Motor neuron (in vitro differentiated cells): ENCODE results near the gene PDE6G. TPM values are rescaled to one million over a fixed set of nuclear protein-coding genes. Genes with fewer than 3 reads are reported as not detected.

Experiments
- ATAC-seq, 8 experiments: fragments of 200-7000 bp; cut with Tn5 transposase; replicated peaks in 6 of 8; 2 replicates each; pipeline ENCODE4 v1.8.0; 2021; ENCODE audit warnings: mild to moderate bottlenecking in 8 of 8, moderate library complexity in 8 of 8
- H3K27ac ChIP-seq, 2 donors: fragments of 250-450 bp; sonication (Bioruptor Pico); 2 replicates each; pipeline ENCODE4 v1.9.0; 2021; ENCODE audit warnings: antibody characterized with exemption in 2 of 2, mild to moderate bottlenecking in 2 of 2, moderate library complexity in 1 of 2
- H3K4me1 ChIP-seq, 2 donors: fragments of 250-450 bp; sonication (Bioruptor Pico); replicated peaks in 1 of 2; 2 replicates each; pipeline ENCODE4 v1.6.1; 2021; ENCODE audit warnings: antibody characterized with exemption in 2 of 2, mild to moderate bottlenecking in 2 of 2, moderate library complexity in 1 of 2
- H3K4me3 ChIP-seq, 5 donors: fragments of 250-450 bp; sonication (Bioruptor Pico); 2 replicates each; pipeline ENCODE4 v1.9.0; 2021; ENCODE audit warnings: antibody characterized with exemption in 5 of 5, mild to moderate bottlenecking in 5 of 5, moderate library complexity in 4 of 5
- WGBS, 10 experiments: fragments of 450-650 bp; shearing (Covaris generic); methylation state at CpG; one replicate each; pipeline ENCODE4 v1.0.0; 2022; 5-methylcytosine and 5-hydroxymethylcytosine counted together
- in situ Hi-C, 9 experiments: fragments of 400-800 bp; cut with MboI; loops; one replicate each; pipeline ENCODE4 v1.15.0; 2021; ENCODE audit warnings: low sequenced_read_pairs in 9 of 9, low pct_unique_long_range_greater_than_20kb in 2 of 9; ENCODE audit not compliant: unreplicated experiment in 9 of 9
- total RNA-seq, 8 experiments: library from RNA; unstranded; fragments of 300-600 nt; gene quantifications; 2 replicates each; pipeline versions ENCODE4 v1.2.3 to v1.2.4, GENCODE V29; 2022

PDE6G gene
- total RNA-seq, 8 experiments from 2014 or later: 0.20 to 0.79 (median 0.55) TPM; not detected in 2

DNA sequence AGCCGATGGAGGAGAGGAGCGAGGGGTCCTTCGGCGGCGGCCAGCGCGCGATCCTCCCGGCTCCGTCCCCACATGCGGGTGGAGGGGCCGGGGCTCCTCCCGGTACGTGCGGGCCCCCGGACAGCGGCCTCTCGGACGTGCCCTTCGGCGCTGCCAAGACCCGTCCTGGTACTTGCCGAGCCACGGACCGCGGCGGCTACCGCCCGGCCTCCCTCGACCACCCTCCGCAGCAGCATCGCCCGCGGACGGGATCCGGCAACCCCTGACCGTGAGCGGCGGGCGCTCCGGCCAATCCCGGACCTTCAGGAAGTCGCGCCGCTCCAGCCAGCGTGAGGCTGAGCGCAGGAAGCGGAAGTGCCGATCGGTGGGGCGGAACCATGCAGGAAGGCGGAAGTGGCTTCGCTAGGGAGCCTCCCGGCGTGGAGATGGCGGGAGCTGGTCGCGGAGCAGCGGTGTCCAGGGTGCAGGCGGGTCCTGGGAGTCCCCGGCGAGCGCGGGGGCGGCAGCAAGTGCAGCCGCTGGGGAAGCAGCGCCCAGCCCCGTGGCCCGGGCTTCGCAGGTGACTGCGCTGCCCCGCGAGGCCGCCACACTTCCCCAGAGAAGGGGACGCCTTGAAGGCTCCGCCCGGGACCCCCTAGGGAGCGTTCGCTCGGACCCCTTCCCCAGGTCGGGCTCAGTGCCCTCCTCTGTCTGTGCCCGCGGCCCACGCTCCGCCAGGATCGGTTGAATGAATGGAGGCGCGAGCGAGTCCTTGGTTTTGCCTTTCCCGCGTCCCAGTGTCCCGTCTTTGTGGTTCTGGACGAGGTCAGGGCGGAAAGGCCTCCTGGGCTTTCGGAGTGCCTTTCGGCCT, 10.2 kb upstream of the PDE6G start, which contains the start of the genes CCDC137 and OXLD1:
TSS of gene CCDC137 (plus strand) at position 396 of the 850 bp plus-strand sequence. CDS start at position 426, 30 bp downstream.
TSS of gene OXLD1 (minus strand) at position 264 of the 850 bp plus-strand sequence. CDS start at position 236, 28 bp downstream.
- H3K4me1 ChIP-seq: peaks cover 15% of the 10 kb centered on the region in 2 donors
- in situ Hi-C loops: no loop called here
- H3K27ac ChIP-seq: peak within 1 kb of the TSS; percentile 57 to 89
- peak; percentile 92 to 98 (median 98) for ATAC-seq
- peak within 1 kb of the TSS; percentile 50 to 100 (median 72) for H3K4me3 ChIP-seq
- WGBS, 10 experiments: 0 to 3% (median 0%) methylated on average over 1 to 19 of the region's 96 CpGs; no CpG with 5 or more reads in 4 of the 10 experiments

DNA sequence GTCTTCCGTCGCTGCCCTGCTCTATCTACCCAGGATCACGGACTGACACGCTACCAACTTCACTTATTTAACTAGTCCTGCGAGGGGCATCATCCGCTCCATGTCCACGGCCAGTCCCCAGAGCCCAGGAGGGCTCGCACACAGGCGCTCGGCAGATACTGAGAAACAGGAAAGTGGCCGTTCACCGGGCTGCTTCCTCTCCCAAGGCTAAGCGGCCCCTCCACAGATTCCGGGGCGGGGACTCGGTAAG, 9.7 kb upstream of the PDE6G start:
- 0% methylated on average over 6 to 8 of the region's 16 CpGs; no CpG with 5 or more reads in 8 of the 10 experiments for WGBS, 10 experiments
- peak overlapping the region; percentile 50 to 100 (median 72) for H3K4me3 ChIP-seq
- peak overlapping the region; percentile 53 to 89 for H3K27ac ChIP-seq
- peaks cover 15% of the 10 kb centered on the region in 2 donors for H3K4me1 ChIP-seq
- peak in 1 of 8 experiments; percentile 34 for ATAC-seq
- in situ Hi-C loops: no loop called here

DNA sequence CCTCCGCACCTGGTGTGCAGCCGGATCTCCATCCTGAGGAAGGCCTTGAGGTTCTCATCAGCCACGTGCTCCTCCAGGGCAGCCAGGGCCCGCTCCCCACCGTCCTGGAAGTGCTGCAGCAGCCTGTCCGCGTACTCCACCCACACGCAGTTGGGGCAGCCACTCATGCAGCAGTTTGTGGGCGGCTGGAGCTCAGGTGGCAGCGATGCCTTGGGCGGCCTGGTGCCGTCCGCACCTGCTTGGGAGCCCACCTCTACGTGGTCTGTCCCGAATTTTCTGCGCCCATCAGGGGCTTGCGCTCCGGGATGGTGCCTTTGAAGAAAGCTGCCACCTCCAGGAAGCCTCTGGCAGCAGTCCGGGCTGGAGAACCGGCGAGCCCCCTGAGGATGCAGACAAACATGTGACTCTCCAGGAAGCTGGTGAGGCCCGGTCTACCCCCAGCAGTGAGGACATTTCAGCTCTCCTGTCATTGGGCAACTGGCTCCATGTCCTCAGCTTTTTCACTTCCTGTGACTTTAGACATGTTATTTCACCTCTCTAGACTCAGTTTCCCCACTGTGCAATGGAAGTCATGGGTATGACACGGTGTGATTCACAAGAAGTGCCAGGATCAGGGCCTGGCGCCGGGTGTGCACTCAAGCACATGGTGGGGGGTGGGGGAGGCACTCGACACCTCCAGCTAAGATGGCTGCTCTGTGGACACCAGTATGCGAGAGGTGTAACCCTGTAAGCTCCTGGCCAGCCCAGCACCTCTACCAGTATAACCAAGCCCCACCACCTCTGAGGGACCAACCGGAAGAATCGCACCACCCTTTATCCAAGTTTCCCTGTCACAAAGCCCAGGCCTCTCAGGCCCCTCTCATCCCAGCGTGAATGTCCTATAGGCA, 9.1 kb upstream of the PDE6G start:
- Histone ChIP-seq H3K4me1 (peaks cover 15% of the 10 kb centered on the region in 2 donors), H3K27ac (peak overlapping the region; percentile 53 to 89), H3K4me3 (peak overlapping the region; percentile 50 to 100 (median 72))
- in situ Hi-C loops: no loop called here
- 0 to 100% (median 42%) methylated on average over 1 to 4 of the region's 30 CpGs; no CpG with 5 or more reads in 4 of the 10 experiments for WGBS, 10 experiments
- peak in 3 of 8 experiments; percentile 1 to 19 (median 17) for ATAC-seq

- ATAC-seq: no peak
- no peak overlapping the region for H3K4me3 ChIP-seq
- in situ Hi-C loops: no loop called here
- no peak overlapping the region for H3K27ac ChIP-seq
- WGBS, 10 experiments: 84 to 100% (median 86%) methylated on average over 1 to 3 of the region's 7 CpGs; no CpG with 5 or more reads in 7 of the 10 experiments
- H3K4me1 ChIP-seq: peaks cover 15% of the 10 kb centered on the region in 2 donors
Measured at GRCh38 chr17:81664051-81664470, 7.7 kb upstream of the PDE6G start.

DNA sequence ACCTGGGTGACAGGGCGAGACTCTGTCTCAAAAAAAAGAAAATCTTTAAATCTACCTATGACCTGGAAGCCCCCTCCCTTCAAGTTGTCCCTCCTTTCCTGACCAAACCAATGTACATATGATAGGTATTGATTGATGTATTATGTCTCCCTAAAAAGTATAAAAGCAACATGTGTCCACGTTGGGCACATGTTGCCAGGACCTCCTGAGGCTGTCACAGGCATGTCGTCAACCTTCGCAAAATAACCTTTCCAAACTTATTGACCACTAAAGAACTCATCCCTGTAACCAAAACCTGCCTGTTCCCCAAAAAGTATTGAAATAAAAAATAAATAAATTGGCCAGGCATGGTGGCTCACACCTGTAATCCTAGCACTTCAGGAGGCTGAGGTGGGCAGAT, 5.7 kb upstream of the PDE6G start:
- in situ Hi-C loops: no loop called here
- H3K27ac ChIP-seq: no peak overlapping the region
- ATAC-seq: no peak
- peaks cover 6% of the 10 kb centered on the region in 2 donors for H3K4me1 ChIP-seq
- WGBS, 10 experiments: 43 to 100% (median 80%) methylated on average over 1 to 4 of the region's 4 CpGs; no CpG with 5 or more reads in 3 of the 10 experiments
- no peak overlapping the region for H3K4me3 ChIP-seq

DNA sequence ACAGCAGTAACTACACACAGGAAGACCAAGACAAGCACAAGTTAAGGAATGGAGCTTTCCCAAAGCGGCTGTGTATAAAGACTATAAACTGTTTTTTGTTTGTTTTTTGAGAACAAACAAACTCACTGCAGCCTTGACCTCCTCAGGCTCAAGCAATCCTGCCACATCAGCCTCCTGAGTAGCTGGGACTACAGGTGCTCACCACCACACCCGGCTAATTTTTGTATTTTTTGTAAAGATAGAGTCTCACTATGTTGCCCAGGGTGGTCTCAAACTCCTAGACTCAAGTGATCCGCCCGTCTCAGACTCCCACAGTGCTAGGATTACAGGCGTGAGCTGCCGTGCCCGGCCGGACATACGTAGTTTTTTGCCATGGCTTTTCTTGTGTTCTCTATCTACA, 4.1 kb upstream of the PDE6G start:
- no peak overlapping the region for H3K4me3 ChIP-seq
- in situ Hi-C loops: no loop called here
- peaks cover 3% of the 10 kb centered on the region in 2 donors for H3K4me1 ChIP-seq
- WGBS, 10 experiments: 52 to 93% (median 82%) methylated on average over 1 to 9 of the region's 9 CpGs; no CpG with 5 or more reads in 3 of the 10 experiments
- no peak overlapping the region for H3K27ac ChIP-seq
- no peak for ATAC-seq

- WGBS, 10 experiments: 57 to 100% (median 86%) methylated on average over 1 to 5 of the region's 5 CpGs
- Histone ChIP-seq H3K4me3 (no peak overlapping the region), H3K4me1 (no peaks in the 10 kb centered on the region), H3K27ac (no peak overlapping the region)
- in situ Hi-C loops: no loop called here
- no peak for ATAC-seq
Measured at GRCh38 chr17:81659038-81659437, 2.7 kb upstream of the PDE6G start.

GRCh38 chr17:81656835-81657234, 493 bp upstream of the PDE6G start:
- no peak overlapping the region for H3K4me3 ChIP-seq
- H3K4me1 ChIP-seq: peaks cover 0 to 3% of the 10 kb centered on the region in 2 donors
- 40% methylated on average over 1 of the region's 4 CpGs; no CpG with 5 or more reads in 9 of the 10 experiments for WGBS, 10 experiments
- peak in 1 of 8 experiments; percentile 5 for ATAC-seq
- in situ Hi-C loops: no loop called here
- no peak overlapping the region for H3K27ac ChIP-seq

DNA sequence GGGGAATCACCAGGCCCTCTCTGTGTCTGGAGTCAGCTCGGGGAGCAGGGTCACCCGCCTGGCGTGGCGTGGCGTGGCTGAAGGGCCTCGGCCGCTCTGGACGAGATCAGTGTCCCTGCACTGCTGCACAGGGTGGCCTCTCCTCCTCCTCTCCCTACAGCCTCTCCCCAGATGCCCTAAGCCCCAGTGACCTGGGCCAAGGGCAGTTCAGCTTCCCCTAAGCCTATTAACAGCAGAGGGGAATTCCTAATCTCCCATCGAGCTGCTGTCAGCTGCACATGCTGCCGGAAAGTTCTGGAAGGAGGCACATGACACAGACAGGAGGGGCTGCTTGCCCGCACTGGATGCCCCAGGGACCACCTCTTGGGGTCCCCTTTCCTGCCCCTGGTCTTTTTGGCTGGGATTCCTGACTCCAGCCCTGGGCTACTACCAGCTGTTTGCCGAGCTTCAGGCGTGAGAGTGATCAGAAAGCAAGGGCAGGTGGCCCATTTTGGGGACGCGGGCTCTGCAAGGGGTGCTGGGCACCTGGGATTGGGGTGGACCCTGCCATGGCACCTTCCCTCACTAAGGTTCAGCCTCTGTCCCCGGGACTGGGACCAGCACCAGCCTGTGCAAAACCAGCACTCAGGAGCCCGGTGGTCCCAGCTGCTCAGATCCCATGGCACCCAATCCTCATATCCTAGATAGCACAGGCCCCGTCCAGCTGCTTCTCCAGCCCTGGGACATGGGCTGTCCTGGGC, 794 bp downstream of the PDE6G start:
- peak in 4 of 8 experiments; percentile 9 to 13 (median 12) for ATAC-seq
- Histone ChIP-seq H3K4me3 (no peak overlapping the region), H3K27ac (no peak overlapping the region), H3K4me1 (peaks cover 0 to 3% of the 10 kb centered on the region in 2 donors)
- in situ Hi-C loops: no loop called here
- 70 to 100% (median 84%) methylated on average over 2 to 3 of the region's 18 CpGs; no CpG with 5 or more reads in 4 of the 10 experiments for WGBS, 10 experiments

DNA sequence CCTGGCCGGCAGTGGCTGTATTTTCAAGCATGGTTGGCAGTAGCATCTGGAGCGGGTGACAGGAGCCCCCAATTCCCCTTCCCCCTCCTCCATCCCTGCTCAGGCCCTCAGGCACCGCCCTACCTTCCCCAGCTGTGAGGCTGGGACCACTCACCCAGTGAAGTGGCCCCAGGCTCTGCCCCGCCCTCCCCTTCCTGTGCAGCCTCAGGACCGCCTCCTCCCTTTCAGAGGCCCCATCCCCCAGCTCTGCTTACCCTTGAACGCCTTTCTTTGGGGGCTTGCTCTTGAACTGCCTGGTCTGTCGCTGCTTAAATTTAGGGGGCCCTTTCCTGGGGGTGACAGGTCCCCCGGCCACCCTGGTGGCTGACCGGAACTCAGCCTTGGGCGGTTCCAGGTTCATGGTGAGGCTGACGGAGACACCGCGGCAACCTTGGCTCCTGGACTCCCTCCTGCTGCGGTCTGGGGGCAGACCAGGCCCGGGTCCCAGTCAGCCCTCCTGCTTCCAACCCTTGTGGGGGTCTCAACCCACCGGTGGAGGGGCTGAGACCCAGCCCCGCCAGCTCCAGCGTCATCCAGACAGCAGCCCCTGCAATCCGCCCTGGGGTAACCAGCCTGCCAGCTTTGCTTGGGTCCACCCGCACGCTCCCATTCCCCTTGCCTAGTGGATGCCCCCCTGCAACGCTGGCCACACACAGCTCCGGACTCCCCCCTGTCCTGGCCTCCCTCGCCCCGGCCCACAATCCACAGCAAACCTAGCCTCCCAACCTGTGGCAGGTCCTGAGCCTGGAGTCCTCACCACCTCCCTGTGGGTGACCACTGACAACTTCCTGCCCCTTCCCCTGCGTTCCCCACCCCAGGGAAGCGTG, 3.2 kb downstream of the PDE6G start:
- in situ Hi-C loops: no loop called here
- ATAC-seq: peak in 4 of 8 experiments; percentile 11 to 16 (median 14)
- H3K4me3 ChIP-seq: no peak overlapping the region
- no peak overlapping the region for H3K27ac ChIP-seq
- H3K4me1 ChIP-seq: peaks cover 0 to 3% of the 10 kb centered on the region in 2 donors
- WGBS, 10 experiments: 40 to 100% (median 68%) methylated on average over 1 to 6 of the region's 27 CpGs; no CpG with 5 or more reads in 4 of the 10 experiments

GRCh38 chr17:81651692-81652091, 4.7 kb downstream of the PDE6G start:
- Histone ChIP-seq H3K4me1 (peaks cover 0 to 3% of the 10 kb centered on the region in 2 donors), H3K4me3 (no peak overlapping the region), H3K27ac (no peak overlapping the region)
- WGBS, 10 experiments: 62 to 81% methylated on average over 3 of the region's 10 CpGs; no CpG with 5 or more reads in 8 of the 10 experiments
- peak in 7 of 8 experiments; percentile 6 to 90 (median 57) for ATAC-seq
- in situ Hi-C loops: no loop called here
